H1 (cell line): ENCODE data around the gene CGB2. TPM values are rescaled to one million over a fixed set of nuclear protein-coding genes. Genes with fewer than 3 reads are reported as not detected.

Experiments used
- CBX8 ChIP-seq: fragments of 300-800, 300-1000 bp; sonication (generic); IDR thresholded peaks from 2 replicates; pipeline ENCODE4 v1.7.1; 2016; ENCODE audit warnings: low read depth, low read length, borderline replicate concordance
- CEBPB ChIP-seq: IDR thresholded peaks from 2 replicates; pipeline ENCODE4 v1.6.1; 2012; ENCODE audit warnings: low read depth, low read length
- E2F6 ChIP-seq: IDR thresholded peaks from 2 replicates; pipeline ENCODE4 v1.6.1; 2012; ENCODE audit warnings: inconsistent platforms
- GABPA ChIP-seq: IDR thresholded peaks from 2 replicates; pipeline ENCODE4 v1.6.1; 2011; ENCODE audit warnings: mild to moderate bottlenecking, low read length, moderate library complexity, borderline replicate concordance; ENCODE audit not compliant: insufficient read depth
- SP2 ChIP-seq: IDR thresholded peaks from 2 replicates; pipeline ENCODE4 v1.6.1; 2012; ENCODE audit warnings: mild to moderate bottlenecking, low read length, inconsistent platforms
- TAF1 ChIP-seq: IDR thresholded peaks from 2 replicates; pipeline ENCODE4 v1.6.1; 2011; ENCODE audit warnings: mild to moderate bottlenecking, low read depth, low read length
- ZNF274 ChIP-seq: IDR thresholded peaks from 2 replicates; pipeline ENCODE4 v1.7.0; 2012; ENCODE audit warnings: low read length, borderline replicate concordance; ENCODE audit errors: extremely low read depth
- polyA plus RNA-seq, 7 experiments: library from polyadenylated mRNA; depleted of rRNA in 3 of 7; stranded (reverse) in 5 of 7; unstranded in 2 of 7; fragments of >200 nt in 5 of 7; fragments of 200-250 nt in 2 of 7; gene quantifications; 1 replicate in 5 of 7; 2 replicates in 1 of 7; 4 replicates in 1 of 7; pipeline versions ENCODE4 v1.2.1 to v1.2.3, GENCODE V29; 2011 to 2013; ENCODE audit warnings: missing spikeins in 2 of 7, mixed read lengths in 2 of 7
- total RNA-seq: library from RNA; stranded (reverse); fragmentation: NEBNext Ultra II Directional; extraction: Animal tissue kit (Norgen Biotek cat#: 25700); gene quantifications from 2 replicates; pipeline ENCODE4 v1.2.1, GENCODE V29; 2021

The CGB2 gene
- total and polyA plus RNA-seq, 2 of the 8 experiments (the other 6 are each of a cell fraction or from before 2014, with no cell fraction given): 0.71 to 3.2 TPM

- TF ChIP-seq CEBPB: no peak
- no peak for TF ChIP-seq E2F6
- no peak for TF ChIP-seq ZNF274
- no peak for TF ChIP-seq SP2
- no peak for TF ChIP-seq GABPA
- no peak for TF ChIP-seq TAF1
- no peak for TF ChIP-seq CBX8
Measured at GRCh38 chr19:49057636-49058234, 26.0 kb downstream of the CGB2 start, which contains the start of gene CGB7 (continued).
